Kidney (tissue), 14 donors: ENCODE data around the gene GGT6. TPM values are rescaled to one million over a fixed set of nuclear protein-coding genes. Genes with fewer than 3 reads are reported as not detected.

Experiments used
- DNase-seq, 5 donors: peaks; one replicate each; pipeline ENCODE4 v3.0.0-alpha.2; 2013 to 2020
- FAIRE-seq: peaks from 2 replicates; lab custom pipeline; 2012; peaks lifted over from hg19 to GRCh38; lab: Jason Lieb, UNC
- H3K27ac ChIP-seq, 2 donors: one replicate each; pipeline ENCODE4 v1.7.0; 2013; ENCODE audit warnings: low read depth in 2 of 2, low read length in 2 of 2, inconsistent platforms in 1 of 2
- H3K27me3 ChIP-seq: one replicate; pipeline ENCODE4 v1.7.1; 2013; ENCODE audit warnings: low read length, inconsistent platforms; ENCODE audit not compliant: control insufficient read depth, insufficient read depth
- H3K36me3 ChIP-seq, 3 donors: one replicate each; pipeline versions ENCODE4 v1.7.0 to v1.7.1; 2013; ENCODE audit warnings: low read length in 3 of 3, control low read depth in 1 of 3, inconsistent platforms in 1 of 3; ENCODE audit not compliant: insufficient read depth in 3 of 3, control insufficient read depth in 2 of 3
- H3K4me1 ChIP-seq, 3 donors: one replicate each; pipeline versions ENCODE4 v1.7.0 to v1.7.1; 2013; ENCODE audit warnings: low read length in 3 of 3, inconsistent platforms in 1 of 3, low read depth in 1 of 3; ENCODE audit not compliant: control insufficient read depth in 2 of 3, insufficient read depth in 2 of 3
- H3K4me3 ChIP-seq, 3 donors: one replicate each; pipeline versions ENCODE4 v1.7.0 to v1.8.1; 2013; ENCODE audit warnings: low read length in 3 of 3, control low read depth in 1 of 3, inconsistent platforms in 1 of 3
- H3K9ac ChIP-seq, 3 donors: one replicate each; pipeline versions ENCODE4 v1.7.0 to v1.7.1; 2013; ENCODE audit warnings: low read length in 3 of 3, control low read depth in 1 of 3, inconsistent platforms in 1 of 3
- H3K9me3 ChIP-seq, 3 donors: one replicate each; pipeline versions ENCODE4 v1.7.0 to v1.7.1; 2013; ENCODE audit warnings: low read length in 3 of 3, control low read depth in 1 of 3, inconsistent platforms in 1 of 3; ENCODE audit not compliant: control insufficient read depth in 2 of 3, insufficient read depth in 1 of 3
- CTCF ChIP-seq: IDR thresholded peaks from 3 replicates; pipeline ENCODE4 v1.5.1; 2012; ENCODE audit warnings: mild to moderate bottlenecking, moderate library complexity, borderline replicate concordance; ENCODE audit not compliant: insufficient read depth; ENCODE audit errors: extremely low read depth
- intact Hi-C: fragments of 100-400 bp; cut with DNase I; formaldehyde crosslinking; loops from one replicate; pipeline ENCODE4 v1.11.1; 2022
- polyA plus RNA-seq: library from polyadenylated mRNA; stranded (reverse); fragments of 350-450 nt; fragmentation: Illumina TruSeq; extraction: RNeasy Lipid Tissue Mini Kit (QIAGEN cat#74804); gene quantifications from one replicate; pipeline ENCODE4 v1.2.3, GENCODE V29; 2014; ENCODE audit warnings: low read depth, low replicate concordance; ENCODE audit not compliant: insufficient read depth
- total RNA-seq: library from RNA; stranded (reverse); fragmentation: NEBNext Ultra II Directional; extraction: Animal tissue kit (Norgen Biotek cat#: 25700); gene quantifications from one replicate; pipeline ENCODE4 v1.2.1, GENCODE V29; 2021
- donor health status: control.
- donor health status: control.
- donor health status: control.
- donor health status: control.
- donor health status: control.
- donor health status: DM: yes; HTN: yes; CAD: no.
- donor health status: Normal renal cell carcinoma (clear cell type).

The GGT6 gene
- total and polyA plus RNA-seq, 2 donors from 2014 or later: 16.8 to 51.4 TPM

- DNase-seq (no peak), FAIRE-seq (no peak)
- no peaks in the 10 kb centered on the region for H3K9me3 ChIP-seq
- H3K4me3 ChIP-seq: no peak overlapping the region
- no peaks in the 10 kb centered on the region for H3K27me3 ChIP-seq
- peaks cover 0 to 13% (median 0%) of the 10 kb centered on the region in 3 donors for H3K36me3 ChIP-seq
- no peak overlapping the region for H3K9ac ChIP-seq
- H3K4me1 ChIP-seq: peaks cover 0 to 19% (median 18%) of the 10 kb centered on the region in 3 donors
- no peak for TF ChIP-seq CTCF
- no peak overlapping the region for H3K27ac ChIP-seq
- intact Hi-C loops: no loop called here
Measured at GRCh38 chr17:4523946-4524345, 36.4 kb downstream of the GGT6 start.

- Histone ChIP-seq H3K4me3 (no peak overlapping the region), H3K9ac (no peak overlapping the region), H3K4me1 (peaks cover 0 to 20% (median 18%) of the 10 kb centered on the region in 3 donors), H3K36me3 (peaks cover 0 to 13% (median 0%) of the 10 kb centered on the region in 3 donors), H3K9me3 (no peaks in the 10 kb centered on the region), H3K27me3 (no peaks in the 10 kb centered on the region), H3K27ac (peak overlapping the region; percentile 48 to 57)
- peak in 1 of 5 donors; percentile 71 for DNase-seq
- FAIRE-seq: no peak
- no peak for TF ChIP-seq CTCF
- intact Hi-C loops: no loop called here
Measured at GRCh38 chr17:4522661-4523060, 37.7 kb downstream of the GGT6 start.

GRCh38 chr17:4520894-4521600 is 39.3 kb downstream of the GGT6 start:
- peaks cover 0 to 8% (median 0%) of the 10 kb centered on the region in 3 donors for H3K36me3 ChIP-seq
- H3K27me3 ChIP-seq: no peaks in the 10 kb centered on the region
- no peak overlapping the region for H3K9ac ChIP-seq
- no peaks in the 10 kb centered on the region for H3K9me3 ChIP-seq
- peak overlapping the region in 1 of 2 donors; percentile 63 for H3K27ac ChIP-seq
- H3K4me1 ChIP-seq: peaks cover 0 to 20% (median 18%) of the 10 kb centered on the region in 3 donors
- no peak for TF ChIP-seq CTCF
- no peak for FAIRE-seq
- DNase-seq: peak in 1 of 5 donors; percentile 90
- no peak overlapping the region for H3K4me3 ChIP-seq
- intact Hi-C loops: no loop called here
